Natural killer cell (primary cell): ENCODE data around the gene PHF2. TPM values are rescaled to one million over a fixed set of nuclear protein-coding genes. Genes with fewer than 3 reads are reported as not detected.

ENCODE experiments used
- ATAC-seq, 3 donors: fragments of 150-1000 bp in 2 of 3; fragments of 200-7000 bp in 1 of 3; cut with Tn5 transposase; 1 replicate in 1 of 3; 2 replicates in 2 of 3; pipeline ENCODE4 v1.10.0; 2021; ENCODE audit warnings: mild to moderate bottlenecking in 2 of 3, moderate library complexity in 2 of 3
- DNase-seq, 2 donors: peaks; one replicate each; pipeline versions ENCODE4 v3.0.0 to v3.0.0-alpha.2; 2013 to 2021; ENCODE audit warnings: mixed read lengths in 1 of 2
- H3K27ac ChIP-seq: one replicate; pipeline ENCODE4 v1.5.1; 2013; ENCODE audit warnings: mild to moderate bottlenecking, low read length
- H3K27me3 ChIP-seq: one replicate; pipeline ENCODE4 v1.6.1; 2013; ENCODE audit warnings: low read length; ENCODE audit not compliant: control insufficient read depth, insufficient read depth
- H3K36me3 ChIP-seq: one replicate; pipeline ENCODE4 v1.6.1; 2013; ENCODE audit warnings: low read length; ENCODE audit not compliant: control insufficient read depth, insufficient read depth
- H3K4me1 ChIP-seq: one replicate; pipeline ENCODE4 v1.6.1; 2013; ENCODE audit warnings: low read length; ENCODE audit not compliant: control insufficient read depth, insufficient read depth
- H3K4me3 ChIP-seq: one replicate; pipeline ENCODE4 v1.5.1; 2013; ENCODE audit warnings: low read length
- H3K9me3 ChIP-seq: one replicate; pipeline ENCODE4 v1.6.1; 2013; ENCODE audit warnings: low read length; ENCODE audit not compliant: control insufficient read depth, insufficient read depth
- H3K27ac Mint-ChIP-seq, 2 donors: one replicate each; pipeline ENCODE4 v1.8.0; 2022; ENCODE audit warnings: mild to moderate bottlenecking in 2 of 2, mixed read lengths in 2 of 2, moderate library complexity in 1 of 2
- H3K27me3 Mint-ChIP-seq, 2 donors: one replicate each; pipeline ENCODE4 v1.8.0; 2022; ENCODE audit warnings: low read depth in 2 of 2, mixed read lengths in 2 of 2
- H3K36me3 Mint-ChIP-seq: one replicate; pipeline ENCODE4 v1.8.0; 2022; ENCODE audit warnings: mixed read lengths
- H3K4me1 Mint-ChIP-seq, 2 donors: one replicate each; pipeline ENCODE4 v1.8.0; 2022; ENCODE audit warnings: mixed read lengths in 2 of 2
- H3K4me3 Mint-ChIP-seq: one replicate; pipeline ENCODE4 v1.8.0; 2022; ENCODE audit warnings: mild to moderate bottlenecking, moderate library complexity, mixed read lengths
- H3K9me3 Mint-ChIP-seq, 2 donors: one replicate each; pipeline ENCODE4 v1.8.0; 2022; ENCODE audit warnings: mixed read lengths in 2 of 2
- WGBS: methylation state at CpG from one replicate; pipeline ENCODE4 v1.1.7; 2013; ENCODE audit warnings: missing lambda C conversion rate; ENCODE audit not compliant: insufficient coverage; 5-methylcytosine and 5-hydroxymethylcytosine counted together
- intact Hi-C: fragments of 100-400 bp; cut with micrococcal nuclease; formaldehyde crosslinking; loops from one replicate; pipeline ENCODE4 v1.14.2; 2022
- total RNA-seq, 4 donors: library from RNA; stranded (reverse); fragments of 120-200 nt in 1 of 4; gene quantifications; one replicate each; pipeline versions ENCODE4 v1.2.3 to v1.2.4, GENCODE V29; 2013 to 2022
- TF ChIP-seq, protein P1 (sequence below): fragments of 200-600 bp; IDR thresholded peaks from one replicate; pipeline ENCODE4 v1.8.0; 2022; ENCODE audit warnings: antibody characterized with exemption

PHF2 gene
- total RNA-seq, 3 donors from 2014 or later (not counting 1 experiment from before 2014, with no cell fraction given): 24.8 to 28.1 (median 26.4) TPM

DNA sequence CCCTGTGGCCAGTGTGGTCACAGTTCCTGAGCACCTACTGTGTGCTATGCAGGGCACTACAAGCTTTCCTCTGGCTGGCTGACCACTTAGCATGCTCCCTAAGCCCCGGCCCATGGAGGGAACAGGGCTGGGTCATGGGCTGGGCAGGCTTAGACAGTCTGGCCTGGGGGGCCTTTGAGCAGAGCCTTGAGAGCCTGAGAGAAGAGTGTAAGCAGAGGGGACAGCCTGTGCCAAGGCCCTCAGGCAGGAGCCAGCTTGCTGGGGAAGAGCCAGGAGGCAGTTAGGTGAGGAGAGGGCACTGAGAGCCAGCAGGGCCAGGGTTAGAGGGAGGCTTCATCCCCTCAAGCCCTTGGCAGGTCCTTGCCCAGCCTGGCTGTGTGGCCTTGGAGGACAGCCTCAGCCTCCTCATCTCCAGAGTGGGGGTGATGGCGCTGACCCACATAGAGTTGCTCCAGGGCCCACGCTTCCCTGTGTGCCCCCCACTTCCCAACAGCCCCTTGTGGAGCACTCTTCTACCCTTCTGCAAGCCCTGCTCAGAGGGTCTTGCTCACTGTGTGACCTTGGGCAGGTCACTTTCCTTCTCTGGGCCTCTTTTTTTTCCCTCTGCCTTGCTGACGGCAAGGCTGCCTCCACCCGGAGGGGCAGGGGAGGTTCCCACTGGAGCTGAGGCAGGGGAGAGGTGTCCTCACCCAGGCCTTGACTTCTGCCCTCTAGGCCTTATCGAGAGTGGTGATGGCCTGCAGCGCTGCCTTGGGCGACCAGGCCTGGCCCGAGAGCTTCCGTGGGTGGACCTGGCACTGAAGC lies 107.1 kb downstream of the PHF2 start:
- Histone ChIP-seq H3K4me3 (no peak overlapping the region), H3K4me1 (peaks cover 4% of the 10 kb centered on the region), H3K27ac (no peak overlapping the region), H3K36me3 (no peaks in the 10 kb centered on the region), H3K27me3 (no peaks in the 10 kb centered on the region), H3K9me3 (no peaks in the 10 kb centered on the region)
- intact Hi-C loops: no loop called here
- H3K27me3 Mint-ChIP-seq: peaks cover 9 to 15% of the 10 kb centered on the region in 2 donors
- DNase-seq: no peak
- peak in 1 of 3 donors; percentile 18 for ATAC-seq
- no peak overlapping the region for H3K27ac Mint-ChIP-seq
- H3K36me3 Mint-ChIP-seq: no peaks in the 10 kb centered on the region
- peaks cover 0 to 8% of the 10 kb centered on the region in 2 donors for H3K4me1 Mint-ChIP-seq
- WGBS: 91% methylated on average over 10 of the region's 10 CpGs
- no peaks in the 10 kb centered on the region for H3K9me3 Mint-ChIP-seq
- no peak overlapping the region for H3K4me3 Mint-ChIP-seq
- TF ChIP-seq, protein P1, sequence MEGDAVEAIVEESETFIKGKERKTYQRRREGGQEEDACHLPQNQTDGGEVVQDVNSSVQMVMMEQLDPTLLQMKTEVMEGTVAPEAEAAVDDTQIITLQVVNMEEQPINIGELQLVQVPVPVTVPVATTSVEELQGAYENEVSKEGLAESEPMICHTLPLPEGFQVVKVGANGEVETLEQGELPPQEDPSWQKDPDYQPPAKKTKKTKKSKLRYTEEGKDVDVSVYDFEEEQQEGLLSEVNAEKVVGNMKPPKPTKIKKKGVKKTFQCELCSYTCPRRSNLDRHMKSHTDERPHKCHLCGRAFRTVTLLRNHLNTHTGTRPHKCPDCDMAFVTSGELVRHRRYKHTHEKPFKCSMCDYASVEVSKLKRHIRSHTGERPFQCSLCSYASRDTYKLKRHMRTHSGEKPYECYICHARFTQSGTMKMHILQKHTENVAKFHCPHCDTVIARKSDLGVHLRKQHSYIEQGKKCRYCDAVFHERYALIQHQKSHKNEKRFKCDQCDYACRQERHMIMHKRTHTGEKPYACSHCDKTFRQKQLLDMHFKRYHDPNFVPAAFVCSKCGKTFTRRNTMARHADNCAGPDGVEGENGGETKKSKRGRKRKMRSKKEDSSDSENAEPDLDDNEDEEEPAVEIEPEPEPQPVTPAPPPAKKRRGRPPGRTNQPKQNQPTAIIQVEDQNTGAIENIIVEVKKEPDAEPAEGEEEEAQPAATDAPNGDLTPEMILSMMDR: no peak

DNA sequence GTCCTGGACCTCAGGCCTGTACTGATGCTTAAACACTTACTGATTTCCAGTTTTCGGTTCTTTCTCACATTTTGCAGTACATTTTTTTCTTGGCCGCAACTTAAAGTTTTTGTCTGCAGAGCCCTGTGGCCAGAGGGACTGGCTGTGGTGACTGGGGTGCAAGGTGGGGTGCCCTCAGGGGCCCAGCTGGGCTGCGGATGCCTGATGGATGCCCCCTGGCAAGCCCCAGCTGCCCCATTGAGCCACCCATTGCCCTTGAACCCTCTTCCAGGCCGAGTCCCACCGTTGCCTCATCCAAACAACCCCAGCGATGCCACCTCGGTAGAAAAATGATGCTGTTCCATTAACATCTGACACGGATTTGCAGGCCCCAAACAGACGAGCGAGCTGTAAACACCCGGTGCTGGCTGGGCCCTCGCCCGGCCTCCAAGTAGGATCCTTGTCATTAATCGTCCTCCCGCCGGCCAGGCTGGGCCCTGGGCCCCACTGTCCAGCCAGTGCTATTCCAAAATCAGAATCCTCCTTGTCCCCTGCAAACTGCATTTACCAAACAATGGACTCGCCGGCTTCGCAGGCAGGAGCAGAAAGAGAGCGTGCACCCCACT lies 107.9 kb downstream of the PHF2 start:
- Histone ChIP-seq H3K9me3 (no peaks in the 10 kb centered on the region), H3K4me1 (peaks cover 4% of the 10 kb centered on the region), H3K36me3 (no peaks in the 10 kb centered on the region), H3K27ac (no peak overlapping the region), H3K4me3 (no peak overlapping the region), H3K27me3 (no peaks in the 10 kb centered on the region)
- peaks cover 0 to 8% of the 10 kb centered on the region in 2 donors for H3K4me1 Mint-ChIP-seq
- H3K27ac Mint-ChIP-seq: no peak overlapping the region
- H3K27me3 Mint-ChIP-seq: peaks cover 9 to 15% of the 10 kb centered on the region in 2 donors
- TF ChIP-seq, protein P1: no peak
- ATAC-seq: no peak
- 89% methylated on average over 18 of the region's 20 CpGs for WGBS
- intact Hi-C loops: no loop called here
- no peak overlapping the region for H3K4me3 Mint-ChIP-seq
- H3K36me3 Mint-ChIP-seq: peaks cover under 1% of the 10 kb centered on the region
- no peaks in the 10 kb centered on the region for H3K9me3 Mint-ChIP-seq
- DNase-seq: no peak

DNA sequence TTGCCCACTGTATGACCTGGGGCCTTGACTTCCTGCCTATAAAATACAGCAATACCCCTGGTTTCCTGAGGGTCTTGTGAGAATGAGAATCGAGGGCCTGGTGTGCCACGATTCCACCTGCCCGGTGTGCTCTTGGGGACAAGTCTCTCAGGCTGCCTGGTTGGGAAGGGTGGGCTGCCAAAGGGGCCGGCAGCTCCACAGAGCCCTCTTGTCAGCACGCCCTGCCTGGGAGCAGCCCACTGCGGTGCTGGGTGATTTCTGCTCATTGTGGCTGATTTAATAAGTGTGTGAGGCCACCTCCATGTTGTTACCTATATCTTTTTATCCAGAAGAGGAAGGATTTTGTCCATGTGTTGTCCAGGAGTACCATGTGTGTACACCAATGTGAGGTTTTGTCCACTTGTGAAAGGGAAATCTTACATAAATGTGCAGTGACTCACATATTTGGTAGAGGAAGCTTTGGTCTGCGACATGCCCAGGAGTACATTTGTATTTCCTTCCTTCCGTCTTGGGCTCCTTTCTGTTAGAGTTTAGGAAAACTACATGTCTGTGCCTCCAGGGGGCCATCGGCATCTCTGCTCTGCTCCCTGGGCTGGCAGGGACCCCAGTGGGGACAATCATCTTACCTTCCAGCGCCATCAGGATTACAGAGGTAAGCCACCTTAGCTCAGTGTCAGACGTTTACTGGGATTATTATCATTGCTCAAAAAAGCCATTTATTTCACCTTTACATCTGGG lies 108.6 kb downstream of the PHF2 start:
- peaks cover 8% of the 10 kb centered on the region for H3K36me3 Mint-ChIP-seq

More for the DNA sequence above, 108.6 kb downstream of the PHF2 start:
- Histone ChIP-seq H3K4me1 (peaks cover 4% of the 10 kb centered on the region), H3K27me3 (no peaks in the 10 kb centered on the region), H3K36me3 (no peaks in the 10 kb centered on the region), H3K27ac (no peak overlapping the region), H3K9me3 (no peaks in the 10 kb centered on the region), H3K4me3 (no peak overlapping the region)
- DNase-seq: no peak
- peaks cover 9 to 15% of the 10 kb centered on the region in 2 donors for H3K27me3 Mint-ChIP-seq
- ATAC-seq: no peak
- no peak overlapping the region for H3K27ac Mint-ChIP-seq
- no peaks in the 10 kb centered on the region for H3K9me3 Mint-ChIP-seq
- H3K4me1 Mint-ChIP-seq: peaks cover 0 to 8% of the 10 kb centered on the region in 2 donors
- intact Hi-C loops: no loop called here
- H3K4me3 Mint-ChIP-seq: no peak overlapping the region
- TF ChIP-seq, protein P1: no peak
- WGBS: 49% methylated on average over 11 of the region's 11 CpGs
